ENCODE data around the gene RHOT2.

- TF ChIP-seq SP1 (IDR thresholded peaks at IDR 0.05) (no peak), HDGF (IDR thresholded peaks at IDR 0.05; ENCODE audit: borderline replicate concordance) (no peak), FOXM1 (IDR thresholded peaks at IDR 0.05; ENCODE audit: borderline replicate concordance) (no peak)
These were observed 51.0 kb downstream of the RHOT2 start for GRCh38 chr16:718922-719321.

Data from HEK293T (cell line).